WTC11 (cell line): Measurements from ENCODE around the gene FGR.

Experiments used
- FOXK1 ChIP-seq: sonication (generic); formaldehyde crosslinking; IDR thresholded peaks from 2 replicates; pipeline ENCODE4 v1.8.0; 2022; ENCODE audit warnings: mild to moderate bottlenecking, moderate library complexity, missing genetic modification reagents
- GRHL2 ChIP-seq: fragments of 250-450 bp; sonication (Bioruptor Pico); IDR thresholded peaks from 2 replicates; pipeline ENCODE4 v1.8.0; 2022; ENCODE audit warnings: mild to moderate bottlenecking, moderate library complexity; ENCODE audit not compliant: insufficient replicate concordance, severe bottlenecking
- SP1 ChIP-seq: sonication (generic); formaldehyde crosslinking; conservative IDR thresholded peaks from 2 replicates; pipeline ENCODE4 v1.8.1; 2022; ENCODE audit warnings: missing genetic modification reagents
- TF ChIP-seq, protein P1 (sequence below): fragments of 200-600 bp; IDR thresholded peaks from 2 replicates; pipeline ENCODE4 v1.8.0; 2022; ENCODE audit warnings: antibody characterized with exemption
- TF ChIP-seq, protein P2 (sequence below): sonication (generic); formaldehyde crosslinking; IDR thresholded peaks from 2 replicates; pipeline ENCODE4 v1.8.0; 2022; ENCODE audit warnings: mild to moderate bottlenecking, missing genetic modification reagents
- TF ChIP-seq, protein P3 (sequence below): sonication (generic); formaldehyde crosslinking; IDR thresholded peaks from 2 replicates; pipeline ENCODE4 v1.8.1; 2022; ENCODE audit warnings: missing genetic modification reagents, borderline replicate concordance
- TF ChIP-seq, protein P4 (sequence below): sonication (generic); formaldehyde crosslinking; IDR thresholded peaks from 2 replicates; pipeline ENCODE4 v1.8.1; 2022; ENCODE audit warnings: low read depth, missing genetic modification reagents, borderline replicate concordance
- TF ChIP-seq, protein P5 (sequence below): sonication (generic); formaldehyde crosslinking; conservative IDR thresholded peaks from 2 replicates; pipeline ENCODE4 v1.8.1; 2023; ENCODE audit warnings: mild to moderate bottlenecking, low read depth, missing genetic modification reagents, moderate library complexity

DNA sequence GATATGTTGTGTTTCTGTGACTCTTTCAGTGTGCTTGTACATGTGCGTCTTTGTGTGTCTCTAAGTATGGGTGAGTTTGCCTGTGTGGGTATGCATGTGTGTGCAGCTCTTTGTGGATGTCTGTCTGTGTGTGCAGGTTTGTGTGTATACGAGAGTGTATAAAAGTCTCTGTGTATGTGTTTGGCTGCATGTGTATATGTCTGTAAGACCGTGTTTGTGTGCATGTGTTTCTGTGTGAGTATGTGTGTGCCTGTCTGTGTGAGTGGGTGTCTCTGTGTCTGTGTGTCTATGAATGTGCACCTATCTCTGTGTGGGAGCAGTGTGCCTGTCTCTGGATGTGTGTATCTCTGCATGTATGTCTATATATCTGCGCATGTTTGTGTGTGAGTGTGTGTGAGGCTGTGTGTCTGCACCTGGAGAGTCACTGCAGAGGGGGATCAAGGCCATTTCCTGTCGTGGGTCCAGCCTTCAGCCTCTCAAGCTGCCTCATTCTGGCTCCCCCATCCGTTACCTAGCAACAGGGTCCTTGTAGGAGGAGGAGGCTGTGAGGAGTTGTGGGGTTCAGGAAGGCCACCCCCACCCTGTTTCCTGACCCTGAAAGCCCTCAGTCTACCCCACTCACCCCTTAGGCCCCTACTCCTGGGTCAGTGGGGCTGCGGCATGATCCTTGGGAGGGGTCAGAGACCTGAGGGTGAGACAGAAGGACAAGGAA, 10.4 kb downstream of the FGR start:
- TF ChIP-seq, protein P1, sequence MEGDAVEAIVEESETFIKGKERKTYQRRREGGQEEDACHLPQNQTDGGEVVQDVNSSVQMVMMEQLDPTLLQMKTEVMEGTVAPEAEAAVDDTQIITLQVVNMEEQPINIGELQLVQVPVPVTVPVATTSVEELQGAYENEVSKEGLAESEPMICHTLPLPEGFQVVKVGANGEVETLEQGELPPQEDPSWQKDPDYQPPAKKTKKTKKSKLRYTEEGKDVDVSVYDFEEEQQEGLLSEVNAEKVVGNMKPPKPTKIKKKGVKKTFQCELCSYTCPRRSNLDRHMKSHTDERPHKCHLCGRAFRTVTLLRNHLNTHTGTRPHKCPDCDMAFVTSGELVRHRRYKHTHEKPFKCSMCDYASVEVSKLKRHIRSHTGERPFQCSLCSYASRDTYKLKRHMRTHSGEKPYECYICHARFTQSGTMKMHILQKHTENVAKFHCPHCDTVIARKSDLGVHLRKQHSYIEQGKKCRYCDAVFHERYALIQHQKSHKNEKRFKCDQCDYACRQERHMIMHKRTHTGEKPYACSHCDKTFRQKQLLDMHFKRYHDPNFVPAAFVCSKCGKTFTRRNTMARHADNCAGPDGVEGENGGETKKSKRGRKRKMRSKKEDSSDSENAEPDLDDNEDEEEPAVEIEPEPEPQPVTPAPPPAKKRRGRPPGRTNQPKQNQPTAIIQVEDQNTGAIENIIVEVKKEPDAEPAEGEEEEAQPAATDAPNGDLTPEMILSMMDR = no peak
- TF ChIP-seq SP1 (CRISPR knock-in tag) = no peak
- no peak for TF ChIP-seq FOXK1 (CRISPR knock-in tag)
- TF ChIP-seq, protein P2, sequence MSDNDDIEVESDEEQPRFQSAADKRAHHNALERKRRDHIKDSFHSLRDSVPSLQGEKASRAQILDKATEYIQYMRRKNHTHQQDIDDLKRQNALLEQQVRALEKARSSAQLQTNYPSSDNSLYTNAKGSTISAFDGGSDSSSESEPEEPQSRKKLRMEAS (CRISPR knock-in tag) = no peak
- no peak for TF ChIP-seq GRHL2
- TF ChIP-seq, protein P3, sequence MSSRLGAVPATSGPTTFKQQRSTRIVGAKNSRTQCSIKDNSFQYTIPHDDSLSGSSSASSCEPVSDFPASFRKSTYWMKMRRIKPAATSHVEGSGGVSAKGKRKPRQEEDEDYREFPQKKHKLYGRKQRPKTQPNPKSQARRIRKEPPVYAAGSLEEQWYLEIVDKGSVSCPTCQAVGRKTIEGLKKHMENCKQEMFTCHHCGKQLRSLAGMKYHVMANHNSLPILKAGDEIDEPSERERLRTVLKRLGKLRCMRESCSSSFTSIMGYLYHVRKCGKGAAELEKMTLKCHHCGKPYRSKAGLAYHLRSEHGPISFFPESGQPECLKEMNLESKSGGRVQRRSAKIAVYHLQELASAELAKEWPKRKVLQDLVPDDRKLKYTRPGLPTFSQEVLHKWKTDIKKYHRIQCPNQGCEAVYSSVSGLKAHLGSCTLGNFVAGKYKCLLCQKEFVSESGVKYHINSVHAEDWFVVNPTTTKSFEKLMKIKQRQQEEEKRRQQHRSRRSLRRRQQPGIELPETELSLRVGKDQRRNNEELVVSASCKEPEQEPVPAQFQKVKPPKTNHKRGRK (CRISPR knock-in tag) = no peak
- TF ChIP-seq, protein P4, sequence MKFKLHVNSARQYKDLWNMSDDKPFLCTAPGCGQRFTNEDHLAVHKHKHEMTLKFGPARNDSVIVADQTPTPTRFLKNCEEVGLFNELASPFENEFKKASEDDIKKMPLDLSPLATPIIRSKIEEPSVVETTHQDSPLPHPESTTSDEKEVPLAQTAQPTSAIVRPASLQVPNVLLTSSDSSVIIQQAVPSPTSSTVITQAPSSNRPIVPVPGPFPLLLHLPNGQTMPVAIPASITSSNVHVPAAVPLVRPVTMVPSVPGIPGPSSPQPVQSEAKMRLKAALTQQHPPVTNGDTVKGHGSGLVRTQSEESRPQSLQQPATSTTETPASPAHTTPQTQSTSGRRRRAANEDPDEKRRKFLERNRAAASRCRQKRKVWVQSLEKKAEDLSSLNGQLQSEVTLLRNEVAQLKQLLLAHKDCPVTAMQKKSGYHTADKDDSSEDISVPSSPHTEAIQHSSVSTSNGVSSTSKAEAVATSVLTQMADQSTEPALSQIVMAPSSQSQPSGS (CRISPR knock-in tag) = no peak
- TF ChIP-seq, protein P5, sequence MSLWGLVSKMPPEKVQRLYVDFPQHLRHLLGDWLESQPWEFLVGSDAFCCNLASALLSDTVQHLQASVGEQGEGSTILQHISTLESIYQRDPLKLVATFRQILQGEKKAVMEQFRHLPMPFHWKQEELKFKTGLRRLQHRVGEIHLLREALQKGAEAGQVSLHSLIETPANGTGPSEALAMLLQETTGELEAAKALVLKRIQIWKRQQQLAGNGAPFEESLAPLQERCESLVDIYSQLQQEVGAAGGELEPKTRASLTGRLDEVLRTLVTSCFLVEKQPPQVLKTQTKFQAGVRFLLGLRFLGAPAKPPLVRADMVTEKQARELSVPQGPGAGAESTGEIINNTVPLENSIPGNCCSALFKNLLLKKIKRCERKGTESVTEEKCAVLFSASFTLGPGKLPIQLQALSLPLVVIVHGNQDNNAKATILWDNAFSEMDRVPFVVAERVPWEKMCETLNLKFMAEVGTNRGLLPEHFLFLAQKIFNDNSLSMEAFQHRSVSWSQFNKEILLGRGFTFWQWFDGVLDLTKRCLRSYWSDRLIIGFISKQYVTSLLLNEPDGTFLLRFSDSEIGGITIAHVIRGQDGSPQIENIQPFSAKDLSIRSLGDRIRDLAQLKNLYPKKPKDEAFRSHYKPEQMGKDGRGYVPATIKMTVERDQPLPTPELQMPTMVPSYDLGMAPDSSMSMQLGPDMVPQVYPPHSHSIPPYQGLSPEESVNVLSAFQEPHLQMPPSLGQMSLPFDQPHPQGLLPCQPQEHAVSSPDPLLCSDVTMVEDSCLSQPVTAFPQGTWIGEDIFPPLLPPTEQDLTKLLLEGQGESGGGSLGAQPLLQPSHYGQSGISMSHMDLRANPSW = no peak
